Activated CD8-positive, alpha-beta T cell treated with anti-CD3 and anti-CD28 coated beads, Interleukin-2, amount 10 ng/mL, durations not matched to agents 7 days and 5 days (primary cell): ENCODE measurements around the gene ZSCAN5A. TPM values are rescaled to one million over a fixed set of nuclear protein-coding genes. Genes with fewer than 3 reads are reported as not detected.

Experiments used
- ATAC-seq: fragments of 150-1000 bp; cut with Tn5 transposase; one replicate; pipeline ENCODE4 v1.10.0; 2021; ENCODE audit warnings: moderate library complexity
- CTCF ChIA-PET: fragments of 350-600 bp; sonication (Branson Sonifier 250); formaldehyde crosslinking; loops from one replicate; lab custom pipeline; 2021; ENCODE audit warnings: antibody characterized with exemption; lab: Charles Lee
- POLR2A ChIA-PET: fragments of 350-600 bp; sonication (Branson Sonifier 250); formaldehyde crosslinking; loops from one replicate; lab custom pipeline; 2021; ENCODE audit warnings: antibody characterized with exemption; lab: Charles Lee
- DNase-seq: peaks from one replicate; pipeline ENCODE4 v3.0.0-alpha.2; 2020
- H3K27ac Mint-ChIP-seq: one replicate; pipeline ENCODE4 v1.8.0; 2021; ENCODE audit warnings: mild to moderate bottlenecking, mixed read lengths
- H3K27me3 Mint-ChIP-seq: one replicate; pipeline ENCODE4 v1.8.0; 2021; ENCODE audit warnings: low read depth, mixed read lengths
- H3K36me3 Mint-ChIP-seq: one replicate; pipeline ENCODE4 v1.8.0; 2021; ENCODE audit warnings: low read depth, mixed read lengths
- H3K4me1 Mint-ChIP-seq: one replicate; pipeline ENCODE4 v1.8.0; 2021; ENCODE audit warnings: low read depth, mixed read lengths
- H3K4me3 Mint-ChIP-seq: one replicate; pipeline ENCODE4 v1.8.0; 2021; ENCODE audit warnings: mild to moderate bottlenecking, mixed read lengths
- H3K9me3 Mint-ChIP-seq: one replicate; pipeline ENCODE4 v1.8.0; 2022; ENCODE audit warnings: mixed read lengths; ENCODE audit not compliant: insufficient read depth
- total RNA-seq, 2 experiments: library from RNA; stranded (reverse); gene quantifications; one replicate each; pipeline ENCODE4 v1.2.3, GENCODE V29; 2021

ZSCAN5A gene
- total RNA-seq, 2 experiments from 2014 or later, result 8.2 to 12.1 TPM

DNA sequence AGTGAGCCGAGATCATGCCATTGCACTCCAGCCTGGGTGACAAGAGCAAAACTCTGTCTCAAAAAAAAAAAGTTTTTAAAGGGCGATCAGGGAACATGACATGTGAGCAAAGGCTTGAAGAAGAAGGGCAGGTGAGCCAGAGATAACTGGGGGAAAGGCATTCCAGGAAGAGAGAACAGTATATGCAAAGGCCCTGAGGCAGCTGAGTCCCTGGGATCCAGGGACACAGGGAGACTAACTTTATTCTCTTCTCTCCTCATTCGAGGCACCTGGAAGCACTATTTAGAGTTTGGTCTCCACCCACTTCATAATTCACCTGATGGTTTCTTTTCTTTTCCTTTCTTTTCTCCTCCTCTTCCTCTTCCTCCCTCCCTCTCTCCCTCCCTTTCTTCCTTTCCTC is 17.6 kb downstream of the ZSCAN5A start:
- no peak overlapping the region for H3K27ac Mint-ChIP-seq
- ChIA-PET CTCF (interaction anchor here (0.9 kb wide), 1 partner anchor 44 kb away, joined by 4 read pairs; no protein-coding TSS in a partner anchor), POLR2A (interaction anchor here (0.6 kb wide), 1 partner anchor 263 kb away, joined by 3 read pairs; no protein-coding TSS in a partner anchor)
- no peaks in the 10 kb centered on the region for H3K27me3 Mint-ChIP-seq
- H3K9me3 Mint-ChIP-seq, result no peaks in the 10 kb centered on the region
- ATAC-seq (no peak), DNase-seq (no peak)
- H3K36me3 Mint-ChIP-seq, result peaks cover 14% of the 10 kb centered on the region
- peaks cover 10% of the 10 kb centered on the region for H3K4me1 Mint-ChIP-seq
- no peak overlapping the region for H3K4me3 Mint-ChIP-seq

GRCh38 chr19:56295531-56296455 is 18.8 kb downstream of the ZSCAN5A start:
- no peak overlapping the region for H3K27ac Mint-ChIP-seq
- no peaks in the 10 kb centered on the region for H3K9me3 Mint-ChIP-seq
- H3K4me3 Mint-ChIP-seq, result no peak overlapping the region
- ChIA-PET POLR2A (no interaction called here), CTCF (no interaction called here)
- no peaks in the 10 kb centered on the region for H3K27me3 Mint-ChIP-seq
- H3K4me1 Mint-ChIP-seq, result peaks cover 1% of the 10 kb centered on the region
- H3K36me3 Mint-ChIP-seq, result peaks cover 13% of the 10 kb centered on the region
- ATAC-seq, result no peak
- DNase-seq, result no peak

GRCh38 chr19:56294549-56294948 is 20.1 kb downstream of the ZSCAN5A start:
- no peak for ATAC-seq
- no peaks in the 10 kb centered on the region for H3K4me1 Mint-ChIP-seq
- no peak overlapping the region for H3K27ac Mint-ChIP-seq
- no peak overlapping the region for H3K4me3 Mint-ChIP-seq
- H3K36me3 Mint-ChIP-seq, result peaks cover 13% of the 10 kb centered on the region
- H3K9me3 Mint-ChIP-seq, result no peaks in the 10 kb centered on the region
- ChIA-PET CTCF (no interaction called here), POLR2A (no interaction called here)
- no peaks in the 10 kb centered on the region for H3K27me3 Mint-ChIP-seq
- no peak for DNase-seq

GRCh38 chr19:56291867-56292266 is 22.8 kb downstream of the ZSCAN5A start:
- Mint-ChIP-seq H3K9me3 (no peaks in the 10 kb centered on the region), H3K27me3 (no peaks in the 10 kb centered on the region), H3K27ac (no peak overlapping the region), H3K4me1 (no peaks in the 10 kb centered on the region), H3K36me3 (peaks cover 13% of the 10 kb centered on the region), H3K4me3 (no peak overlapping the region)
- DNase-seq, result no peak
- POLR2A ChIA-PET, result no interaction called here
- no peak for ATAC-seq
- CTCF ChIA-PET, result interaction anchor here (1.9 kb wide), 1 partner anchor 38 kb away, joined by 4 read pairs; no protein-coding TSS in a partner anchor

GRCh38 chr19:56290104-56290503 is 24.5 kb downstream of the ZSCAN5A start:
- no peak overlapping the region for H3K27ac Mint-ChIP-seq
- H3K27me3 Mint-ChIP-seq, result no peaks in the 10 kb centered on the region
- POLR2A ChIA-PET, result no interaction called here
- no peak for DNase-seq
- H3K4me1 Mint-ChIP-seq, result no peaks in the 10 kb centered on the region
- no peak for ATAC-seq
- no peak overlapping the region for H3K4me3 Mint-ChIP-seq
- CTCF ChIA-PET, result interaction anchor here (1.7 to 2.5 kb wide), 2 partner anchors 19 to 37 kb away, joined by 4 to 8 read pairs; no protein-coding TSS in a partner anchor
- peaks cover 11% of the 10 kb centered on the region for H3K36me3 Mint-ChIP-seq
- H3K9me3 Mint-ChIP-seq, result no peaks in the 10 kb centered on the region

DNA sequence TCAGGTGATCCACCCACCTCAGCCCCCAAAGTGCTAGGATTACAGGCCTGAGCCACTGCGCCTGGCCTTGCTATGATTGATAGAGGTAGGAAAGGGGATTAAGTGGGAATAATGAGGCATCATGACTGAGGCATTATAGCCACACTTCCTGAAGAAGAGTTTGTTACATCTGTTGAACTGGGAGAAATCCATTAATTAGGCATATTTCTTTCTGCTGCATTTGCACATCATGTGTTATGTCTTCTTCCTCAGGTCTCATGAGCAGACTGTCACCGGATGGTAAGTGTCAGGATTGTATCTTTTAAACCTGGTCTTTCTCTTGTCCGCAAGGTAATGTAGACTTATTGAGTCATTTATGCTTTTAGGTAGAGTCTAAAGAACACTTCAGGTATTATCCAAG is 29.9 kb downstream of the ZSCAN5A start:
- no peaks in the 10 kb centered on the region for H3K27me3 Mint-ChIP-seq
- CTCF ChIA-PET, result no interaction called here
- H3K27ac Mint-ChIP-seq, result no peak overlapping the region
- ATAC-seq, result no peak
- no peaks in the 10 kb centered on the region for H3K36me3 Mint-ChIP-seq
- POLR2A ChIA-PET, result no interaction called here
- no peaks in the 10 kb centered on the region for H3K4me1 Mint-ChIP-seq
- no peak for DNase-seq
- H3K4me3 Mint-ChIP-seq, result no peak overlapping the region
- no peaks in the 10 kb centered on the region for H3K9me3 Mint-ChIP-seq

- no peaks in the 10 kb centered on the region for H3K27me3 Mint-ChIP-seq
- no peak overlapping the region for H3K27ac Mint-ChIP-seq
- ATAC-seq (no peak), DNase-seq (no peak)
- ChIA-PET CTCF (no interaction called here), POLR2A (no interaction called here)
- no peaks in the 10 kb centered on the region for H3K36me3 Mint-ChIP-seq
- H3K4me1 Mint-ChIP-seq, result no peaks in the 10 kb centered on the region
- H3K4me3 Mint-ChIP-seq, result no peak overlapping the region
- no peaks in the 10 kb centered on the region for H3K9me3 Mint-ChIP-seq
These were observed 31.8 kb downstream of the ZSCAN5A start for GRCh38 chr19:56282809-56283208.

DNA sequence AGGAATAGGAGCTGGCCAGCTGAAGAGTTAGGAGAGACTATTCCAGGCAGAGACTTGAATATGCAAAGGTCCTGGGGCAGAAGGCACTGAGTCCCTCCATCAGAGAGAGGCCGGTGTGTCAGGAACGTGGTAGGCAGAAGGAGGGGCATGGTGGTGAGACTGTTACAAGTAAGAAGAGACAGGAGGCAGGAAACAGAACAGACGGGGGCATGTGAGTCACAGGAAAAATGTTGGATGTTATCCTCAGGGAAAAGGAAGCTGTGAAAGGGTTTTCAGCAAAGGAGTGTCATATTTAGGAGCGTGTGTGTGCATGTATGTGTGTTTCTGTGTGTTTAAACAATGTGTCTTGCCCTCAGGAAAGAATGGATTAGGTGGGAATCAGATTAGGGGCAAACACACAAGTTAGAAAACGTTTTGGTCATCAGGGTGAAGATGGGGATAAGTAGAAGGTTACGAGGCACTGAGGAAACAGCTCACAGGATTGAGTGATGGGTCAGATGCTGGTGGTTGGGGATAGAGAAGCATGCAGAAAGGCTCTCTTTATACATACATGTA is 41.0 kb downstream of the ZSCAN5A start:
- ATAC-seq (no peak), DNase-seq (no peak)
- Mint-ChIP-seq H3K4me3 (no peak overlapping the region), H3K27me3 (no peaks in the 10 kb centered on the region), H3K9me3 (no peaks in the 10 kb centered on the region), H3K4me1 (no peaks in the 10 kb centered on the region), H3K36me3 (peaks cover 2% of the 10 kb centered on the region), H3K27ac (no peak overlapping the region)
- ChIA-PET CTCF (interaction anchor here (1.0 to 1.6 kb wide), 2 partner anchors 21 to 36 kb away, joined by 3 to 8 read pairs; no protein-coding TSS in a partner anchor), POLR2A (no interaction called here)

DNA sequence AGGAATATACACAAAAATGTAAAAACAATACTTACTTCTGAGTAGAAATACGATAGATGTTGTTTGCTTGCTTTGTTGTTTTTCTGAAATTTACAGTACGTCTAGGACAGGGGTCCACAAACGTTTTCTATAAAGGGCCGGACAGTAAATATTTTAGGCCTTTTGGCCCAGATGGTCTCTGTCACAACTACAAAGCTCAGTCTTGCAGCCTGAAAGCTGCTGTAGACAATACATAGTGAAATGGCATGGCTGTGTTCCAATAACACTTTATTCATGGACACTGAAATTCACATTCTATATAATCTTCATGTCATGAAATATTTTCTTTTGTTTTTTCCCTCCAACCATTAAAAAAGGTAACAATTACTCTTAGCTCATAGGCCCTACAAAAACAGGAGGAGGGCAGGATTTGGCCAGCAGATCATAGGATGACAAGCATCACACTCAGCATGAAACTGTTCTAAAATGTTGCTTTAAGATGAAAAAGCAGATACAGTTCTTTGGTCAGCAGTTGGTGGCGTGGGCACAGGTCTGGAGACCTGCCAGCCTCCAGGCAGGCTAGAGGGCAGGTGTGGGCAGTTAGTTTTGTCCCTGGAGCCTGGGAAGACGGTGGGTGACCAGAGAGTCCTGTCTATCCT is 42.4 kb downstream of the ZSCAN5A start, which contains the start of gene EDDM13:
TSS of gene EDDM13 (plus strand) at position 588 of the 638 bp plus-strand sequence. CDS start 87 bp downstream, outside the sequence.
- H3K4me1 Mint-ChIP-seq, result no peaks in the 10 kb centered on the region
- no peak within 1 kb of the TSS for H3K4me3 Mint-ChIP-seq
- peaks cover 2% of the 10 kb centered on the region for H3K36me3 Mint-ChIP-seq
- DNase-seq (no peak), ATAC-seq (no peak)
- no peaks in the 10 kb centered on the region for H3K9me3 Mint-ChIP-seq
- POLR2A ChIA-PET, result no interaction called here
- CTCF ChIA-PET, result interaction anchor here (1.5 kb wide), 1 partner anchor 206 kb away, joined by 4 read pairs; no protein-coding TSS in a partner anchor
- no peaks in the 10 kb centered on the region for H3K27me3 Mint-ChIP-seq
- H3K27ac Mint-ChIP-seq, result no peak within 1 kb of the TSS

GRCh38 chr19:56271151-56271550 is 43.5 kb downstream of the ZSCAN5A start:
- Mint-ChIP-seq H3K4me1 (no peaks in the 10 kb centered on the region), H3K27me3 (no peaks in the 10 kb centered on the region), H3K9me3 (no peaks in the 10 kb centered on the region), H3K4me3 (no peak overlapping the region), H3K36me3 (no peaks in the 10 kb centered on the region), H3K27ac (no peak overlapping the region)
- ATAC-seq (no peak), DNase-seq (no peak)
- ChIA-PET CTCF (interaction anchor here (0.8 to 1.5 kb wide), 4 partner anchors 18 to 205 kb away, joined by 3 to 4 read pairs (median 3); no protein-coding TSS in a partner anchor), POLR2A (no interaction called here)

- Mint-ChIP-seq H3K9me3 (no peaks in the 10 kb centered on the region), H3K27me3 (no peaks in the 10 kb centered on the region), H3K36me3 (no peaks in the 10 kb centered on the region), H3K4me3 (no peak overlapping the region), H3K27ac (no peak overlapping the region), H3K4me1 (no peaks in the 10 kb centered on the region)
- ChIA-PET POLR2A (no interaction called here), CTCF (interaction anchor here (0.8 to 1.5 kb wide), 4 partner anchors 18 to 78 kb away, joined by 3 to 5 read pairs (median 3); no protein-coding TSS in a partner anchor)
- ATAC-seq, result no peak
- no peak for DNase-seq
These were observed 44.0 kb downstream of the ZSCAN5A start for GRCh38 chr19:56270676-56271075.
